Right lung (tissue), 5 donors: ENCODE data around the gene PLAAT3. TPM values are rescaled to one million over a fixed set of nuclear protein-coding genes. Genes with fewer than 3 reads are reported as not detected.

Source experiments
- polyA plus RNA-seq, 5 donors: library from polyadenylated mRNA; unstranded; fragments of 120-200 nt; gene quantifications; one replicate each; pipeline versions ENCODE4 v1.2.1 to v1.2.3, GENCODE V29; 2013; ENCODE audit warnings: inconsistent platforms in 1 of 5, low replicate concordance in 1 of 5; ENCODE audit not compliant: insufficient read length in 5 of 5, insufficient read depth in 1 of 5

The PLAAT3 gene
- polyA plus RNA-seq, 5 donors, result 6.8 to 12.9 (median 8.9) TPM

Other genes with a start within 250 kb of the PLAAT3 start
- under 1 TPM in 3 of 5 donors, not detected in 2; 0.08 to 0.60 (median 0.16) TPM for gene SLC22A9, start 244.6 kb downstream of the PLAAT3 start, polyA plus RNA-seq
- gene PLAAT5, start 123.3 kb downstream of the PLAAT3 start, polyA plus RNA-seq, result 1 to 10 TPM in 4 of 5 donors, under 1 TPM in 1; 0.96 to 1.3 (median 1.1) TPM
- gene LGALS12, start 108.3 kb downstream of the PLAAT3 start, polyA plus RNA-seq, result under 1 TPM; 0.14 to 0.32 (median 0.27) TPM
- gene PLAAT4, start 77.6 kb downstream of the PLAAT3 start, polyA plus RNA-seq, result 10 to 100 TPM in 1 of 5 donors, 1 to 10 TPM in 4; 6.2 to 10.9 (median 7.7) TPM
- under 1 TPM in 1 of 5 donors, not detected in 4; 0.14 TPM for gene PLAAT2, start 51.1 kb downstream of the PLAAT3 start, polyA plus RNA-seq
- 10 to 100 TPM; 15.2 to 21.7 (median 19.0) TPM for gene ATL3, start 56.9 kb upstream of the PLAAT3 start, polyA plus RNA-seq
- 100 to 1,000 TPM in 4 of 5 donors, 10 to 100 TPM in 1; 88.7 to 115 (median 112) TPM for gene RTN3, start 67.1 kb upstream of the PLAAT3 start, polyA plus RNA-seq
- gene ZFTA, start 154.3 kb upstream of the PLAAT3 start, polyA plus RNA-seq, result 10 to 100 TPM; 27.3 to 38.4 (median 34.5) TPM
- 10 to 100 TPM; 28.3 to 48.4 (median 38.5) TPM for gene SPINDOC, start 199.0 kb upstream of the PLAAT3 start, polyA plus RNA-seq
- 10 to 100 TPM; 27.0 to 35.1 (median 30.1) TPM for gene MARK2, start 224.7 kb upstream of the PLAAT3 start, polyA plus RNA-seq